HG02970 (cell line): ENCODE results near the gene SLC35A2.

Source experiments
- ATAC-seq: cut with Tn5 transposase; IDR thresholded peaks from one replicate; pipeline ENCODE4 v1.9.1; 2021; ENCODE audit warnings: mild to moderate bottlenecking, moderate library complexity, moderate number of reproducible peaks; ENCODE audit not compliant: unreplicated experiment, low FRiP score

SLC35A2 gene

DNA sequence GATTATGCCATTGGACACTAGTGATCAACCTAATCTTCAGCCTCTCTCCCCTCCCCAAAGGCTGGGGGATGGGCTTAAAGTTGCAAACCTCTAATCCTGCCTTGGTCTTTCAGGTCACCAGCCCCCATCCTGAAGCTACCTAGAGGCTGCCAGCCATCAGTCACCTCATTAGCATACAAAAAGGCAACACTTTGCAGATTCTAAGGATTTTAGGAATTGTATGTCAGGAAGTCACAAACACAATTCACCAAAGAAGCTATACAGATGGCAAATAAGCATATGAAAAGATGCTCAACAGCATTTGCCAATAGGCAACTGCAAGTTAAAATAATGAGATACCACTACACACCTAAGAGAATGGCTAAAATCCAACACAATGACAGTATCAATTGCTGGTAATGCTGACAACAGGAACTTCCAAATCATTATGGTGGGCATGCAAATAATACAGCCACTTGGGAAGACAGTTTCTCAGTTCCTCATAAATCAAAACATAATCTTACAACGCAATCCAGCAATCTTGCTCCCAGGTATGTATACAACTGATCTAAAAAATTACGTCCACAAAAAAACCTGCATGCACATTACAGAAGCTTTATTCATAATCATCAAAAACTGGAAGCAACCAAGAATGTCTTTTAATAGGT is 16.4 kb upstream of the SLC35A2 start:
- no peak for ATAC-seq

DNA sequence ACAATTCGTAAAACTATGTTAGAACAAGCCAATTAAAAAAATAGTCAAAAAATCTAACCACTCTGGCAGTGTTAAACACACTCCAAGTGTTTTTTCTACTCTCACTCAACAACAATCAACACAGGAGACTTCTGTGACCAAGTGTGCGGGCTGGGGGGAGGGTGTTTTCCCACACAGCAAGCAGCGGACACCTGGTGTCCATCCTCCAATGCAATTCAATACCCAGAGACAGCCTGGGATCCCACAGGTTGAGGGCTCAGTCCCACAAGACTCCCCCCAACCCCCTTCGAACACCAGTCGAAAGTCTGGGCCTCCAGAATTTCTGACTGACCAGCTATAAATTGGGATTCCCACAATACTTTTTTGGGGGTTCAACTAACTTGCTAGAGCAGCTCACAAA is 15.7 kb upstream of the SLC35A2 start:
- no peak for ATAC-seq

DNA sequence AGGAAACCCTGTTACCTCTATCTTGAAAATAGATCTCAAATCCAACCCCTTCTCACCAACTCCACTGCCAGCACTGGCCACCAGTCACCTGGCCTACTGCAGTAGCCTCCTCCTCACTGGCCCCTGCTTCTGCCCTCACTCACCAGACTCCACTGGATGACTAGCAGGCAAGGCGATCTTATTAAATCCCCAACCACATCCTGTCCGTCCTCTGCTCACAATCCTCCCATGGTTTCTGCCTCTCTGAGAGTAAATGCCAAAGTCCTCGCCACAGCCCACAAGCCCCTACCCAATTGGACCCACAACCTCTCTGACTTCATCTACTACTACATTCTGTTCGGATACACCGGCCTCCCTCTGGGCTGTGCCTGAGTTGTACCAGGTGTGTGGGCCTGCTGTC is 12.8 kb upstream of the SLC35A2 start:
- ATAC-seq, result no peak

DNA sequence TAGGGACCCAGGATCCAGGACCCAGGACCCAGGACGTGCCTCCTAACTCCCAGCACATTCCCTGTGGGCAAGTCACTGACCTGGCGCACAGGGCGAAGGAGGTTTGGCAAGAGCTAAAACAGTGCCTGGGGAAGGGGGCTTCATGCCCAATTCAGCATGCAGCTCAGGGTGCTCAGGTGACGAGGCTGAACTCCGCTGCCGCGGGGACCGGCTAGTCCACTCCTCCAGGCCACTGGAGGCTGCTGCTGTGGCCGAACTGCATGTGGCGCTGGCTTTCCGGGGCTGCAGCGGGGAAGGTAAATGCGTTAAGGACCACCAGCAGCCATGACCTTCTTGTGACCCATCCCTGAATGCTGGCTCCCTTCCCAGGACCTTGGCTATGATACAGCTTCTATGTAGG is 12.3 kb upstream of the SLC35A2 start:
- ATAC-seq, result no peak

DNA sequence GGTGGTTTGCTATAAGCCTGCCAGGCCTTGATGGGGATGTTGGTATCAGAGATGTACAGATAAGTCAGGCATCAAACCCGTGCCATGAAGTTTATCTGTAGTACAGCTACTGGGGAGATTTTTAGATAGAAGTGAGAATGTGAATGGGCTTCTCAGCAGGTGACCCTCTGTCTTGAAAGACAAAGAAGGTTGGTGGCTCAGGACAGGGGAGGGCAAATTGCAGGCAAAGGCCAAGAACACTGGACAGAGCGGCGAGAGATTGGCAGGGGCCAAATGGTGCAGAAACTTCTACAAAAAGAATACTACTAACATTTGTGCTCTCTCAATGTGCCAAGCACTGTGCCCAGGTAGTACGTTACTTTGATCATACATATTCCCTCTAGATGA is 9.3 kb upstream of the SLC35A2 start:
- no peak for ATAC-seq

GRCh38 chrX:48919947-48920717 is 8.7 kb upstream of the SLC35A2 start:
- ATAC-seq, result no peak

- no peak for ATAC-seq
Observed at GRCh38 chrX:48919360-48919841, 8.0 kb upstream of the SLC35A2 start.

DNA sequence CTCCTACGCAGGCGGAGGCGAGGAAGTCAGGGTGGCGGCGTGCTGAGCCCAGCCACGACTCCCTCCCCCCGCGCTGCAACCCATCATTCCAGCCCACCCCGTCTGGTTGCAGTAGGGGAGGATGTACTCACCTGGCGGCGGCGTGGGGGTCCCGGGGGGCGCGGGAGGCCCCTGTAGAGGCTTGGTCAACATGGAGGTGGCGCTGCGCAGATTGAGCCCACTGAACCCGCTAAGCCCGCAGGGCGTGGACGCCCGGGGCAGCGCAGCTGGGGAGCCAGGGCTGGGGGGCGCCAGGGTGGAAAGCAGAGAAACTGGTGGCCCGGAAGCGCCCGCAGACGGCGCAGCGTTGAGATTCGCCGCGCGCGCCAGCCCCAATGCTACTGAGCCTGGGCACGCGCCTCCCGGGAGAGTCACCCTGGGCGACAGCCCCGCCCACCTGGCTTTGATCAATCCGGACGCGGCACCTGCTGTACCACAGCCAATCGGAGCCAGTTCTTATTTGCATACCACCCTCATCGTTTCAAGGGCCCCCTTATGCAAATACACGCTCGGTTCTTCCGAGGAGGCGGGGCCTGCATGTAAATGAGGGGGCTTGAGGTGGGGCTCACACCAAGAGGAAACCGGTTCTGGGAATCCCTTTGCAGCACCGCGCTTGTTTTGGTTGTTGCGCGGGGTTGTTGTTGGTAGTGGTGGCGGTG is 7.3 kb upstream of the SLC35A2 start, which contains the start of gene PIM2:
Gene PIM2, minus strand, starts transcription at position 382 of the 698 bp plus-strand sequence. Its CDS starts 190 bp downstream, at position 192.
- ATAC-seq, result peak; percentile 59

DNA sequence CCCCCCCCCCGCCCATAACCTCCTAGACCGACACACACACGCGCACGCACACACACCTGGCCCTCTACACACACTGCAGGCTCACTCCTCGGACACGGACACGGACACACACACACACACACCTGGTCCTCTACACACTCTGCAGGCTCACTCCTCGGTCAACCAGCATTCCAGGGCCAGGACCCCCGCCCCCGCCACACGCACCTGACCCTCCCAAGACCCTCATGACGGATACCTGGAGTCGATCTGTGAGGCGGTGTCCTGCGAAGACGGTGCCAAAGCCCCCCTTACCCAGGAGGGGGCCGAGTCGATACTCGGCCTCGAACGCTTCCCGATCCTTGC is 6.8 kb upstream of the SLC35A2 start:
- no peak for ATAC-seq

- ATAC-seq, result no peak
Observed at GRCh38 chrX:48917139-48918001, 5.9 kb upstream of the SLC35A2 start.

- ATAC-seq, result no peak
Observed at GRCh38 chrX:48914593-48915493, 3.4 kb upstream of the SLC35A2 start.

DNA sequence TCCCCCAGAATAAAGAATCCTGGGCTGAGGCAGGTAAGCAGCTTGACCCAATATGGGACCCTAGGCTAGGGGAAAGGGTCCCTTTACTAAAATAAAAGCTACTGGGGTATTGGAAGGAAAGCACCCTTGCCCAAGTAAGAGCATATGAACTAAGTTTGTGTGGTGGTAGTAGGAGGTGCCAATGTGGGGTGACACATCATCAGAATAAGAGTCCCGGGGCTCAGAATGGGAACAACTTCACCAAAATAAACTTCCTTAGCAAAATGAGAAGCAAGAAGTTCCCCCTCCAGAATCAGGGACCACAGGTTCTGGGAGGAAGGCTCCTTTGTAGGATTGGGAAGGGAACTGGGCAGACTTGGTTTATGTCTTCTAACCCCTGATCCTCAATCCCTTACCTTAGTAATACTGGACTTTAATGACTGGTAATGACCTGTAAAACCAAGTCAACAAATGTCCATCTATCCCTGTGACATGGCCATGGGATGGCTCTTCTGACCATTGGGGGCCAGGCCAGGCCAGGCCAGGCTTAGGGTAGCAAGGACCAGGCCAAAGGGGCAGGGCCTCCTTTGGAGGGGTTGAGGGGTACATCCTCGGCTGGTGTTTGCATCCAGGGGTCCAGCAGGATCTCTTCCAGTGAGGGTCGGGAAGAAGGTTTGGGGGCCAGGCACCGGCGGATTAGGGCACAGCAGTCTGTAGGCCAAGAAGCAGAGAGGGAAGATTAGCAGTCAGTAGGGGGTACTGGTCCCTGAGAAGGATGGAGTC is 2.3 kb upstream of the SLC35A2 start:
- no peak for ATAC-seq

GRCh38 chrX:48910926-48911411 is 477 bp downstream of the SLC35A2 start:
- no peak for ATAC-seq

- no peak for ATAC-seq
Observed at GRCh38 chrX:48909703-48910294, 1.6 kb downstream of the SLC35A2 start.

DNA sequence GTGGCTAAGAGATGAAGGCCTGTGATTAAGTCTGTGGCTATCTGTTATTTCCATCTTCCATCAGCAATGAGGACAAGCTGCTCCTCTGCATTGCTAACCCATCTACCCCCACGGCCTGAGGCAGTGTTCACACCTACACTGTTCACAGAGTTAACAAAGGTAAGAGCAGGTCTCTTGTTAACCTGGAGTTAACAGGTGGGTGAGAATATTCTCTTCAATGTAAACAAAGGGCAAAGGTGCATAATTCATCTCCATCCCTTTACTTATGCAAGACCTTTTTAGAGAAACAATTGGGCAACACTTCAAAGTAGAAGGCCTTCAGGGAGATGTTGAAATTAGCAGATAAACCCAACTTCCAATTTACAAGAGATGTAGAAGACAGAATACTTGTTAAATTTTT is 2.8 kb downstream of the SLC35A2 start:
- ATAC-seq, result no peak

DNA sequence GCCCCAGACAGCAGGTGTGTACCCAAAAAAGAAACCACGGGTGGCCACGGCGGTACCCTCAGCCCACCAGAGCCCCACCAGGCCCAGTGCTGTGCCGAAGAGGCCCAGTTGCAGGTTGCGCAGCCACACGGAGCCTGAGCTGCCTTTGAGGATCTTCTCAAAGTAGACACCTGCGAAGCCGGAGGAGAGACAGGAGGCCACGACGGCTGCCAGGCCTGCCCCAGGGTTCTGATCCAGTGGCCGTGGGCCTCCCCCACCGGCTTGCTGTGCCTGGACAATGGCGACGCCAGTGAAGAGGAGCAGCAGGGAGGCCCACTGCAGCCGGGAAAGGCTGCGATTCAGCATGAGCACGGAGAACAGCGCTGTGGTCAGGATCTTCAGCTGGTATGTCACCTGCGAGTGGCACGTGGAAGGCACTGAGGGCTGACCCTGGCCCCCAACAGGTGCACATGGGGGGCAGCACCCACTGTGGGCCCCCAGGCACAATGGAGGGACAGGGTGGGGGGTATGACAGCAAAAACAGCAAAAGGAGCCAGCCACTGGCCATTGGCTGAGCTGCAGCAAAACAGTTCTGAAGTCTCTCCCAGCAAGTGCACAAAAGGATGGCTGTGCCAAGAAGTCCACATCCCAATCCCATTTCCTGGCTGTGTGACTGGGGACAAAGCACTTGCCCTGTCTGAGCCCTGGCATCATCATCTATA is 6.2 kb downstream of the SLC35A2 start:
- ATAC-seq, result no peak

DNA sequence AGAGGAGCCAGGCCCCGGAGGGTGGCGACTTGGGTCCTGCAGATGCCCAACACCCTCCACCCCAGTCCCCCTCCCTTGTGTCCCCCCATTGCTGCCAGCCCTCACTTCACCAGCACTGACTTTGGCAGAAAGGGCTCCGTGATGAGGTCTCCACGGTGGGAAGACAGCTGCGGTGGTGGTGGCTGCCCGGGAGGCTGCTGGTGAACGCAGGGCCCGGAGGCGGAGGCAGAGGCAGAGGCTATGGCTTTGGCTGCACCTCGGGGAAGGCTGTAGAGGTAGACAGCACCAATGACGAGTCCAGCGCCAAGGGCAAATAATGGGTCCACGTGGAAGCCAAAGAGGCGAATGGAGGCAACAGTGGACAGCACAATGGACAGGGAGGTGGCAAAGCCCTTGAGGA is 6.8 kb downstream of the SLC35A2 start:
- no peak for ATAC-seq

DNA sequence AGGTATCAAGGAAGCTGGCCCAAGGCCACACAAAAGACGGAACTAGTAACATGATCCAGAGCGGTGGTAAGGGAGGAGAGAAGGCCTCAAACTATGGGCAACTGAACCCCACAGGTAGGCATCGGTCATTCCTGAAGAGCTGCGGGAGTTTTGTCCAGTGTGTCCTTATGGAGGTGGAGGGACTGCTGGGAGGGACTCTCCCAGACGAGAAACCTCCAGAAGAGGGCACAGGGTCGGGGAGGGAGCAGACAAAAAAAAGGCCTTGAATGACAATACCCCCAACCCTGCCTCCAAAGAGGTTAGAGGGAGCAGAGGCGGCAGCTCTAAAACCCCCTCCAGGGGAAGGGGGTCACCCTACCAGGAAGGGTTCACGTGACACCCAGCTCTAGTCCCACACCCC is 7.3 kb downstream of the SLC35A2 start:
- no peak for ATAC-seq
